Ovary (tissue), 3 donors: ENCODE results near the gene RAX.
"Not testable (repeated sequence)": the region's sequence is repeated elsewhere in the genome, so short reads cannot be mapped to it uniquely, and the experiment has no call there.

Experiments used
- POLR2A ChIP-seq: fragments of 450-650 bp; IDR thresholded peaks from one replicate; pipeline ENCODE4 v1.6.1; 2017; ENCODE audit warnings: antibody characterized with exemption, mild to moderate bottlenecking, moderate library complexity
- TF ChIP-seq, protein P1 (sequence below), 3 donors: fragments of 450-650 bp in 2 of 3; fragments of 200-600 bp in 1 of 3; IDR thresholded peaks; one replicate each; pipeline versions ENCODE4 v1.5.1 to v1.8.0; 2016 to 2022; ENCODE audit warnings: antibody characterized with exemption in 3 of 3, mild to moderate bottlenecking in 1 of 3
- donor health status: DM: no; HTN: no; CAD: no.

DNA sequence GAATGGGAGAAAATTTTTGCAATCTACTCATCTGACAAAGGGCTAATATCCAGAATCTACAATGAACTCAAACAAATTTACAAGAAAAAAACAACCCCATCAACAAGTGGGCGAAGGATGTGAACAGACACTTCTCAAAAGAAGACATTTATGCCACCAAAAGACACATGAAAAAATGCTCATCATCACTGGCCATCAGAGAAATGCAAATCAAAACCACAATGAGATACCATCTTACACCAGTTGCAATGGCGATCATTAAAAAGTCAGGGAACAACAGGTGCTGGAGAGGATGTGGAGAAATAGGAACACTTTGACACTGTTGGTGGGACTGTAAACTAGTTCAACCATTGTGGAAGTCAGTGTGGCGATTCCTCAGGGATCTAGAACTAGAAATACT, 11.4 kb downstream of the RAX start:
- TF ChIP-seq, protein P1, sequence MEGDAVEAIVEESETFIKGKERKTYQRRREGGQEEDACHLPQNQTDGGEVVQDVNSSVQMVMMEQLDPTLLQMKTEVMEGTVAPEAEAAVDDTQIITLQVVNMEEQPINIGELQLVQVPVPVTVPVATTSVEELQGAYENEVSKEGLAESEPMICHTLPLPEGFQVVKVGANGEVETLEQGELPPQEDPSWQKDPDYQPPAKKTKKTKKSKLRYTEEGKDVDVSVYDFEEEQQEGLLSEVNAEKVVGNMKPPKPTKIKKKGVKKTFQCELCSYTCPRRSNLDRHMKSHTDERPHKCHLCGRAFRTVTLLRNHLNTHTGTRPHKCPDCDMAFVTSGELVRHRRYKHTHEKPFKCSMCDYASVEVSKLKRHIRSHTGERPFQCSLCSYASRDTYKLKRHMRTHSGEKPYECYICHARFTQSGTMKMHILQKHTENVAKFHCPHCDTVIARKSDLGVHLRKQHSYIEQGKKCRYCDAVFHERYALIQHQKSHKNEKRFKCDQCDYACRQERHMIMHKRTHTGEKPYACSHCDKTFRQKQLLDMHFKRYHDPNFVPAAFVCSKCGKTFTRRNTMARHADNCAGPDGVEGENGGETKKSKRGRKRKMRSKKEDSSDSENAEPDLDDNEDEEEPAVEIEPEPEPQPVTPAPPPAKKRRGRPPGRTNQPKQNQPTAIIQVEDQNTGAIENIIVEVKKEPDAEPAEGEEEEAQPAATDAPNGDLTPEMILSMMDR (IDR thresholded peaks at IDR 0.05): not testable (repeated sequence)
- not testable (repeated sequence) for TF ChIP-seq POLR2A
